Chondrocyte (in vitro differentiated cells): ENCODE data around the gene TAGAP. TPM values are rescaled to one million over a fixed set of nuclear protein-coding genes. Genes with fewer than 3 reads are reported as not detected.

Experiments
- DNase-seq: peaks from one replicate; pipeline ENCODE4 v3.0.0; 2021; ENCODE audit warnings: mixed read lengths, low spot score
- H3K27ac Mint-ChIP-seq: one replicate; pipeline ENCODE4 v1.8.0; 2021; ENCODE audit warnings: mild to moderate bottlenecking, moderate library complexity, mixed read lengths; ENCODE audit not compliant: unreplicated experiment
- H3K27me3 Mint-ChIP-seq: 2 replicates; pipeline ENCODE4 v1.8.0; 2021; ENCODE audit warnings: low read depth, mixed read lengths
- H3K36me3 Mint-ChIP-seq: 2 replicates; pipeline ENCODE4 v1.8.0; 2021; ENCODE audit warnings: low read depth, mixed read lengths
- H3K4me1 Mint-ChIP-seq: 2 replicates; pipeline ENCODE4 v1.8.0; 2021; ENCODE audit warnings: low read depth, mild to moderate bottlenecking, mixed read lengths
- H3K4me3 Mint-ChIP-seq: one replicate; pipeline ENCODE4 v1.8.0; 2021; ENCODE audit warnings: mild to moderate bottlenecking, moderate library complexity, mixed read lengths; ENCODE audit not compliant: unreplicated experiment
- H3K9me3 Mint-ChIP-seq: 2 replicates; pipeline ENCODE4 v1.8.0; 2021; ENCODE audit warnings: low read depth, mixed read lengths
- CTCF ChIP-seq: fragments of 200-600 bp; sonication (generic); IDR thresholded peaks from 2 replicates; pipeline ENCODE4 v1.5.0; 2021; ENCODE audit warnings: antibody characterized with exemption, mild to moderate bottlenecking, moderate library complexity
- total RNA-seq: library from RNA; stranded (reverse); gene quantifications from 3 replicates; pipeline ENCODE4 v1.2.1, GENCODE V29; 2021

The TAGAP gene
- total RNA-seq, 1 donor from 2014 or later, result not detected

DNA sequence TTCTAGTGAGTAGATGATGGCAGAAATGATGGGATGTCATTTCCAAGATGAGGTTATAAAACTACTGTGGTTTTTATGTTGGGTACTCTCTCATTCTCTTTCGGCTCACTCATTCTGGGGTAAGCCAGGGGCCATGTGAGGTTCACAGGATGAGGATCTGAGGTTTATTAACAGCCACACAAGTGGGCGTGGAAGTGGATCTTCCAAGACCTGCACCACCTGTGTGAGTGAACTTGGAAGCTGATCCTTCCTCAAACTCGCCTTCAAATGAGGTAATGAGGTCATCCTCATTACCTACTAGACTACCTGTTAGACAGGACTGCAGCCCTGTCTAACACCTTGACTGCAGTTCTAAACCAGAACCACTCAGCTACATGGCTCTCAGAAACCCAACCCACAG is 45.1 kb upstream of the TAGAP start:
- Mint-ChIP-seq H3K9me3 (no peaks in the 10 kb centered on the region), H3K27me3 (peaks cover 3% of the 10 kb centered on the region), H3K27ac (no peak overlapping the region)

DNA sequence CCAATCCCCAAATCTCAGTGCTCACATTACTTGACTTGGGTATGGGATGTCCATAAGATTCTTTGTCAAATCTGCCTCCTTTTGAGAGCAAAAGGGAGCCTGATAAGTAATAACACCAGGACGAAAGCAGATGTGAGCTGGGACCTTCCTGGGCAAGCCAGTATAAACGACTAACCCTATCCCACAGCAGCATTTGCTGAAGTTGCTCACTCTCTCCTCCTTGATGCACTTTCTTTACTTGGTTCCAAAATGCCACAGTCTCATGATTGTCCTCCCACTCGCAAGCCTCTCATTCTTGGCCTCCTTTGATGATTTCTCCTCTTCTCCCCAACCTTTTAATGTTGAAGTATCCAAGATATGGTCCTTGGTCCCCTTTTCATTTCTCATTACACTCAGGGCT is 44.7 kb upstream of the TAGAP start:
- H3K4me3 Mint-ChIP-seq, result no peak overlapping the region
- no peak for TF ChIP-seq CTCF
- DNase-seq, result no peak
- no peak overlapping the region for H3K27ac Mint-ChIP-seq
- H3K36me3 Mint-ChIP-seq, result no peaks in the 10 kb centered on the region
- peaks cover 6% of the 10 kb centered on the region for H3K4me1 Mint-ChIP-seq
- H3K27me3 Mint-ChIP-seq, result peaks cover 3% of the 10 kb centered on the region
- H3K9me3 Mint-ChIP-seq, result no peaks in the 10 kb centered on the region

More for the DNA sequence above, 45.1 kb upstream of the TAGAP start:
- Mint-ChIP-seq H3K4me1 (peaks cover 6% of the 10 kb centered on the region), H3K36me3 (no peaks in the 10 kb centered on the region), H3K4me3 (no peak overlapping the region)
- no peak for DNase-seq
- TF ChIP-seq CTCF, result no peak

DNA sequence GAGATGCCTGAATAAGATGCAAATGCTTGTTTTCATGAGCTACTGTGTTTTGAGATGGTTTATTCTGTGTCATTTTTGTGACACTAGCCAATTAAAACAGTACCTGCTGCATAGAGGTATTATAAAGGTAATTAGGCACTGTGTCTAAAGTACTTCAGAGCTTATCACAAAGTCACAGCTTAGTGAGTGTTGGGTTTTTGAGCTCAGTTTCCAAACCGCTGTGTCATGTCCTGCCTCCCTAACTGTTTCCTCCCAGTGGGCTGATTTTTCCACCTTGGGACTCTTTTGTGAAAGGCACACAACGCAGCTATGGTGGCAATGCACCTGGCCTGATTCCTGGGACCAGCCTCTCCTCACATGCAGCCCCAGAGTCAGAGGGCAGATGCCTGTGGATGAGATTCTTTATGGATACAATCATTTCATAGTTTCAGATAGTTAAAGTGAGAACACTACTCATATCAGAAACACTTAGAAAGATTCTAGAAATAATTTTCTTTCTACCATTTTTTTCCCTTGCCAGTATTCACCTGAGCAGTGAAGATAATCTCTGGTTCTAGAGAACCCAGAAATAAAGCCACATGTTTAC is 41.3 kb upstream of the TAGAP start:
- Mint-ChIP-seq H3K27me3 (peaks cover 2% of the 10 kb centered on the region), H3K4me3 (no peak overlapping the region), H3K9me3 (peaks cover 3% of the 10 kb centered on the region), H3K27ac (peak overlapping the region; percentile 22), H3K4me1 (peaks cover 2% of the 10 kb centered on the region), H3K36me3 (no peaks in the 10 kb centered on the region)
- no peak for DNase-seq
- no peak for TF ChIP-seq CTCF

GRCh38 chr6:159085396-159085895 is 40.7 kb upstream of the TAGAP start:
- no peak for DNase-seq
- no peak overlapping the region for H3K4me3 Mint-ChIP-seq
- TF ChIP-seq CTCF, result no peak
- H3K36me3 Mint-ChIP-seq, result no peaks in the 10 kb centered on the region
- H3K27ac Mint-ChIP-seq, result peak overlapping the region; percentile 43
- H3K4me1 Mint-ChIP-seq, result peaks cover 2% of the 10 kb centered on the region
- no peaks in the 10 kb centered on the region for H3K27me3 Mint-ChIP-seq
- H3K9me3 Mint-ChIP-seq, result peaks cover 3% of the 10 kb centered on the region

DNA sequence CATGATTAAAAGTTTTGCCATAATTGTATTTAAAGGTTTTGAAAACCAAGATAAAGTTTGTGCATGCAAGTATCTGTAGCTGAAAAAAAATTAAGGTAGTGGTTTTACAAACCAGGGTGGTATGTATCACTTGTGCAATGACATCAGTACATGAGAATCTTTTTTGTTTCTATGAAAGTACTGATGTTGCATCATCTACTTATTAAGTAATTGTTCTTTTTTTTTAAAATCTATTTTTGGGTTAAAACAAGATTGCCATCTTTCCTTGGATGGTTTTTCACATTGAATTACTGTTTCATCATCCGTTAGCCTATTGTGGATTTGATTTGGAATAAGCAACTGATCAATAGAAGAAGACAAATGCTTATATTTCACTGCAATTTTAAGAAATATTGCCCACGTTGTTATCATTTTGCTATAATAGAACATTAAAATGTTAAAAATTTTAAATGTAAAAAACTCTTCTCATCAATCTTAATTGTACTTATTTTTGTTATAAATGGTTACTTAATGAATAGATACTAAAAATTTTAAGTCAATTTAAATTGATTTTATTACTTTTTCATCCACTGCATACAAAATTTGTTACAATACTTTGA is 39.8 kb upstream of the TAGAP start:
- Mint-ChIP-seq H3K4me3 (no peak overlapping the region), H3K4me1 (peaks cover 4% of the 10 kb centered on the region), H3K27me3 (no peaks in the 10 kb centered on the region), H3K27ac (no peak overlapping the region), H3K9me3 (peaks cover 3% of the 10 kb centered on the region), H3K36me3 (no peaks in the 10 kb centered on the region)
- no peak for DNase-seq
- no peak for TF ChIP-seq CTCF
